NCI-H2227 (cell line): ENCODE results near the gene NAT8L.

Experiments used
- DNase-seq: peaks from one replicate; lab custom pipeline; 2025; ENCODE audit not compliant: unreplicated experiment; lab: John Stamatoyannopoulos, UW

The NAT8L gene

GRCh38 chr4:2074588-2074987 lies 15.5 kb downstream of the NAT8L start:
- no peak for DNase-seq

- no peak for DNase-seq
Measured at GRCh38 chr4:2075171-2075986, 16.3 kb downstream of the NAT8L start.

- no peak for DNase-seq
Measured at GRCh38 chr4:2075987-2076907, 17.1 kb downstream of the NAT8L start.

- DNase-seq: no peak
Measured at GRCh38 chr4:2076908-2077536, 17.9 kb downstream of the NAT8L start.

- no peak for DNase-seq
Measured at GRCh38 chr4:2077537-2078460, 18.7 kb downstream of the NAT8L start.

GRCh38 chr4:2078584-2078983 lies 19.5 kb downstream of the NAT8L start:
- no peak for DNase-seq

GRCh38 chr4:2079006-2079405 lies 19.9 kb downstream of the NAT8L start:
- DNase-seq: no peak

- DNase-seq: no peak
Measured at GRCh38 chr4:2079926-2080325, 20.8 kb downstream of the NAT8L start.

- no peak for DNase-seq
Measured at GRCh38 chr4:2080429-2081300, 21.5 kb downstream of the NAT8L start.

- DNase-seq: no peak
Measured at GRCh38 chr4:2081540-2081939, 22.4 kb downstream of the NAT8L start.

GRCh38 chr4:2082118-2082517 lies 23.0 kb downstream of the NAT8L start:
- DNase-seq: no peak

GRCh38 chr4:2082627-2083026 lies 23.5 kb downstream of the NAT8L start:
- no peak for DNase-seq

- DNase-seq: no peak
Measured at GRCh38 chr4:2083116-2083825, 24.1 kb downstream of the NAT8L start.

GRCh38 chr4:2083826-2084160 lies 24.7 kb downstream of the NAT8L start:
- no peak for DNase-seq

GRCh38 chr4:2084316-2084715 lies 25.2 kb downstream of the NAT8L start:
- DNase-seq: no peak

- DNase-seq: no peak
Measured at GRCh38 chr4:2085496-2085901, 26.4 kb downstream of the NAT8L start.

- DNase-seq: no peak
Measured at GRCh38 chr4:2087170-2087569, 28.0 kb downstream of the NAT8L start.

GRCh38 chr4:2089222-2089621 lies 30.1 kb downstream of the NAT8L start:
- no peak for DNase-seq

GRCh38 chr4:2090642-2091041 lies 31.5 kb downstream of the NAT8L start:
- DNase-seq: no peak
